ENCODE measurements around the gene ZNF215.

- TF ChIP-seq, protein P1, sequence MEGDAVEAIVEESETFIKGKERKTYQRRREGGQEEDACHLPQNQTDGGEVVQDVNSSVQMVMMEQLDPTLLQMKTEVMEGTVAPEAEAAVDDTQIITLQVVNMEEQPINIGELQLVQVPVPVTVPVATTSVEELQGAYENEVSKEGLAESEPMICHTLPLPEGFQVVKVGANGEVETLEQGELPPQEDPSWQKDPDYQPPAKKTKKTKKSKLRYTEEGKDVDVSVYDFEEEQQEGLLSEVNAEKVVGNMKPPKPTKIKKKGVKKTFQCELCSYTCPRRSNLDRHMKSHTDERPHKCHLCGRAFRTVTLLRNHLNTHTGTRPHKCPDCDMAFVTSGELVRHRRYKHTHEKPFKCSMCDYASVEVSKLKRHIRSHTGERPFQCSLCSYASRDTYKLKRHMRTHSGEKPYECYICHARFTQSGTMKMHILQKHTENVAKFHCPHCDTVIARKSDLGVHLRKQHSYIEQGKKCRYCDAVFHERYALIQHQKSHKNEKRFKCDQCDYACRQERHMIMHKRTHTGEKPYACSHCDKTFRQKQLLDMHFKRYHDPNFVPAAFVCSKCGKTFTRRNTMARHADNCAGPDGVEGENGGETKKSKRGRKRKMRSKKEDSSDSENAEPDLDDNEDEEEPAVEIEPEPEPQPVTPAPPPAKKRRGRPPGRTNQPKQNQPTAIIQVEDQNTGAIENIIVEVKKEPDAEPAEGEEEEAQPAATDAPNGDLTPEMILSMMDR (IDR thresholded peaks at IDR 0.05; ENCODE audit: insufficient read depth, low read depth, low read length): no peak
- no peak for TF ChIP-seq EZH2 (IDR thresholded peaks at IDR 0.05; ENCODE audit: insufficient read depth, low read length)
These were observed 1.1 kb upstream of the ZNF215 start for GRCh38 chr11:6925007-6925577.
